ENCODE data around the gene CASP9.

CASP9 gene

GRCh38 chr1:15448877-15449462 lies 75.0 kb downstream of the CASP9 start:
- no peak overlapping the region for H3K4me3 ChIP-seq (ENCODE audit: low read depth in 1 of 2, low read length in 1 of 2)
- no peaks in the 10 kb centered on the region for H3K4me1 ChIP-seq (ENCODE audit: control insufficient read depth in 1 of 2, insufficient read depth in 1 of 2, low read depth in 1 of 2, low read length in 1 of 2)
- no peaks in the 10 kb centered on the region for H3K9me3 ChIP-seq
- no peak for TF ChIP-seq CTCF (IDR thresholded peaks at IDR 0.05)
- H3K36me3 ChIP-seq, result no peaks in the 10 kb centered on the region
- peaks cover 35% of the 10 kb centered on the region for H3K27me3 ChIP-seq
- no peak overlapping the region for H3K27ac ChIP-seq

GRCh38 chr1:15446212-15446611 lies 77.8 kb downstream of the CASP9 start:
- Histone ChIP-seq H3K27me3 (peaks cover 35% of the 10 kb centered on the region), H3K4me3 (ENCODE audit: low read depth in 1 of 2, low read length in 1 of 2) (no peak overlapping the region), H3K36me3 (no peaks in the 10 kb centered on the region), H3K9me3 (no peaks in the 10 kb centered on the region), H3K27ac (no peak overlapping the region), H3K4me1 (ENCODE audit: control insufficient read depth in 1 of 2, insufficient read depth in 1 of 2, low read depth in 1 of 2, low read length in 1 of 2) (no peaks in the 10 kb centered on the region)
- no peak for TF ChIP-seq CTCF (IDR thresholded peaks at IDR 0.05)

GRCh38 chr1:15445390-15446122 lies 78.5 kb downstream of the CASP9 start:
- Histone ChIP-seq H3K36me3 (no peaks in the 10 kb centered on the region), H3K27ac (no peak overlapping the region)
- no peak for TF ChIP-seq CTCF (IDR thresholded peaks at IDR 0.05)

GRCh38 chr1:15444468-15445389 lies 79.3 kb downstream of the CASP9 start:
- Histone ChIP-seq H3K36me3 (no peaks in the 10 kb centered on the region), H3K4me1 (ENCODE audit: control insufficient read depth in 1 of 2, insufficient read depth in 1 of 2, low read depth in 1 of 2, low read length in 1 of 2) (no peaks in the 10 kb centered on the region), H3K27me3 (peaks cover 35% of the 10 kb centered on the region), H3K27ac (no peak overlapping the region), H3K9me3 (no peaks in the 10 kb centered on the region), H3K4me3 (ENCODE audit: low read depth in 1 of 2, low read length in 1 of 2) (no peak overlapping the region)
- TF ChIP-seq CTCF (IDR thresholded peaks at IDR 0.05), result no peak

More at GRCh38 chr1:15445390-15446122, 78.5 kb downstream of the CASP9 start:
- no peaks in the 10 kb centered on the region for H3K4me1 ChIP-seq (ENCODE audit: control insufficient read depth in 1 of 2, insufficient read depth in 1 of 2, low read depth in 1 of 2, low read length in 1 of 2)
- no peaks in the 10 kb centered on the region for H3K9me3 ChIP-seq
- peaks cover 35% of the 10 kb centered on the region for H3K27me3 ChIP-seq
- no peak overlapping the region for H3K4me3 ChIP-seq (ENCODE audit: low read depth in 1 of 2, low read length in 1 of 2)

GRCh38 chr1:15443281-15443680 lies 80.7 kb downstream of the CASP9 start:
- Histone ChIP-seq H3K9me3 (no peaks in the 10 kb centered on the region), H3K4me1 (ENCODE audit: control insufficient read depth in 1 of 2, insufficient read depth in 1 of 2, low read depth in 1 of 2, low read length in 1 of 2) (peaks cover 0 to 5% of the 10 kb centered on the region in 2 experiments), H3K27me3 (peaks cover 35% of the 10 kb centered on the region), H3K4me3 (ENCODE audit: low read depth in 1 of 2, low read length in 1 of 2) (no peak overlapping the region), H3K36me3 (no peaks in the 10 kb centered on the region), H3K27ac (no peak overlapping the region)
- TF ChIP-seq CTCF (IDR thresholded peaks at IDR 0.05), result no peak
